NB4 (cell line): ENCODE results near the gene FOXRED1.

Experiments
- DNase-seq: peaks from one replicate; pipeline ENCODE4 v3.0.0; 2010; ENCODE audit warnings: low read depth
- H3K4me3 ChIP-seq: one replicate; pipeline ENCODE4 v1.5.1; 2011; ENCODE audit warnings: mild to moderate bottlenecking, low read depth, low read length, moderate library complexity
- CTCF ChIP-seq: IDR thresholded peaks from one replicate; pipeline ENCODE4 v1.5.1; 2012; ENCODE audit warnings: low read depth, low read length
- MYC ChIP-seq: IDR thresholded peaks from 2 replicates; pipeline ENCODE4 v1.6.1; 2011; ENCODE audit warnings: low read depth, low read length
- POLR2A ChIP-seq: IDR thresholded peaks from 2 replicates; pipeline ENCODE4 v1.6.1; 2011; ENCODE audit warnings: mild to moderate bottlenecking; ENCODE audit not compliant: insufficient read length; ENCODE audit errors: extremely low read depth
- TF ChIP-seq, protein P1 (sequence below): IDR thresholded peaks from 2 replicates; pipeline ENCODE4 v1.6.1; 2011; ENCODE audit warnings: low read depth, low read length

FOXRED1 gene

GRCh38 chr11:126265811-126266210 is 3.1 kb upstream of the FOXRED1 start:
- DNase-seq, result peak; percentile 37
- no peak for TF ChIP-seq POLR2A
- TF ChIP-seq MYC, result no peak
- no peak for TF ChIP-seq CTCF
- TF ChIP-seq, protein P1, sequence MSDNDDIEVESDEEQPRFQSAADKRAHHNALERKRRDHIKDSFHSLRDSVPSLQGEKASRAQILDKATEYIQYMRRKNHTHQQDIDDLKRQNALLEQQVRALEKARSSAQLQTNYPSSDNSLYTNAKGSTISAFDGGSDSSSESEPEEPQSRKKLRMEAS, result no peak
- H3K4me3 ChIP-seq, result no peak overlapping the region

DNA sequence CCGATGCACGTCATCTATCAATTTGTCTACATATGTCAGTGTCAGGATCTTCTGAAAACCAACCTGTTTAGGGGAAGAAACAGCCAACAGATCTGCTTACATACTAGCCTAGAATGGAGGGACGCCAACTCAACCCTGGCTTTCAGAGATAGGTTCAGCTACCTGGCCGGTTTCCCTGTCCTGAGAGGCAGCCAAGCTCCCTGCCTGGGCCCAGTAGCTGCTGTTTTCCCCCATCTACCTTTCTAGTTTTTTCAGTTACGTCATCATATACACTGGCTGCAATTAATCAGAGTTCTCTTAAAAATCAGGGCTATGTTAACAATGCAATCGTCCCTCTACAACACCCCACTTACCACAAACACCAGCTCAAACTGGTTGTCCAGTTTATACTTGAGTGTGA is 1.3 kb upstream of the FOXRED1 start:
- H3K4me3 ChIP-seq, result peak overlapping the region; percentile 95
- DNase-seq, result no peak
- no peak for TF ChIP-seq POLR2A
- TF ChIP-seq, protein P1, result no peak
- TF ChIP-seq MYC, result no peak
- TF ChIP-seq CTCF, result no peak

GRCh38 chr11:126268361-126268707 is 620 bp upstream of the FOXRED1 start:
- H3K4me3 ChIP-seq, result peak overlapping the region; percentile 95
- DNase-seq, result no peak
- no peak for TF ChIP-seq CTCF
- TF ChIP-seq POLR2A, result no peak
- TF ChIP-seq MYC, result no peak
- TF ChIP-seq, protein P1, result no peak

DNA sequence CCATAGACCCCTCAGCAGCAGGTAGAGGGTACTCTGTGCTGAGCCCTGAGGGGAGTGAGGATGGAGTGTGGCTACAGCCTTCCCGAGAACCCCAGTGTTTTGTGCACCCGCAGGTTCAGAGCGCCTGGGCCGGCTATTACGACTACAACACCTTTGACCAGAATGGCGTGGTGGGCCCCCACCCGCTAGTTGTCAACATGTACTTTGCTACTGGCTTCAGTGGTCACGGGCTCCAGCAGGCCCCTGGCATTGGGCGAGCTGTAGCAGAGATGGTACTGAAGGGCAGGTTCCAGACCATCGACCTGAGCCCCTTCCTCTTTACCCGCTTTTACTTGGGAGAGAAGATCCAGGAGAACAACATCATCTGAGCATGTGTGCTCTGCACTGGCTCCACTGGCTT is 8.4 kb downstream of the FOXRED1 start:
- TF ChIP-seq, protein P1, result no peak
- no peak for TF ChIP-seq POLR2A
- TF ChIP-seq CTCF, result no peak
- no peak for TF ChIP-seq MYC
- H3K4me3 ChIP-seq, result no peak overlapping the region
- DNase-seq, result no peak

GRCh38 chr11:126277780-126278179 is 8.8 kb downstream of the FOXRED1 start:
- no peak for TF ChIP-seq MYC
- no peak for TF ChIP-seq CTCF
- TF ChIP-seq POLR2A, result no peak
- TF ChIP-seq, protein P1, result no peak
- H3K4me3 ChIP-seq, result no peak overlapping the region
- no peak for DNase-seq

GRCh38 chr11:126279191-126279590 is 10.2 kb downstream of the FOXRED1 start:
- DNase-seq, result no peak
- no peak overlapping the region for H3K4me3 ChIP-seq
- TF ChIP-seq CTCF (no peak), POLR2A (no peak), MYC (no peak)
- TF ChIP-seq, protein P1, result no peak
